AG09319 (cell line): ENCODE data around the gene CR1L.
"Not testable (repeated sequence)": the region's sequence is repeated elsewhere in the genome, so short reads cannot be mapped to it uniquely, and the experiment has no call there.

Experiments used
- DNase-seq: peaks from one replicate; pipeline ENCODE4 v3.0.0-alpha.2; 2010; ENCODE audit warnings: low read depth; ENCODE audit errors: extremely low read depth
- TF ChIP-seq, protein P1 (sequence below): IDR thresholded peaks from 2 replicates; pipeline ENCODE4 v1.5.1; 2011; ENCODE audit warnings: low read depth, mild to moderate bottlenecking, inconsistent platforms, low read length, moderate library complexity

The CR1L gene

DNA sequence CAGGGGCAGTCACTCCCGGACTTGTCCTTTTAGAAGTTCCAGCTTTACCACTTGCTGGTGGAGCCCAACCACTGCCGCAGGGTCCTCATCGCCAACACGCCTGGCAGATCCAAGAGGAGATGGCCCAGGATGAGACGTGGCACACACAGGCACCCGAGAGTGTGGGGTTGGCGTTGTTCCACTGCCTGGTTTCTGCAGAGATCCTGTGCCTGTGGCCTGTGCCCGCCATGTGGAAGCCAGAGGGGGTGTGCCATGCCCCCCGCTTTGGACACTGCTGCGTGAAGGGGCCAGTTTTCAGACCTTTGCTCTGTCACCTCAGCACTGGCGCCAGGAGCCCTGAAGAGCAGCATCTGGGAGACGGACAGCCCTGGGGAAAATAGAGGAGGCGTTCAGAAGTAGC is 117.7 kb downstream of the CR1L start:
- TF ChIP-seq, protein P1, sequence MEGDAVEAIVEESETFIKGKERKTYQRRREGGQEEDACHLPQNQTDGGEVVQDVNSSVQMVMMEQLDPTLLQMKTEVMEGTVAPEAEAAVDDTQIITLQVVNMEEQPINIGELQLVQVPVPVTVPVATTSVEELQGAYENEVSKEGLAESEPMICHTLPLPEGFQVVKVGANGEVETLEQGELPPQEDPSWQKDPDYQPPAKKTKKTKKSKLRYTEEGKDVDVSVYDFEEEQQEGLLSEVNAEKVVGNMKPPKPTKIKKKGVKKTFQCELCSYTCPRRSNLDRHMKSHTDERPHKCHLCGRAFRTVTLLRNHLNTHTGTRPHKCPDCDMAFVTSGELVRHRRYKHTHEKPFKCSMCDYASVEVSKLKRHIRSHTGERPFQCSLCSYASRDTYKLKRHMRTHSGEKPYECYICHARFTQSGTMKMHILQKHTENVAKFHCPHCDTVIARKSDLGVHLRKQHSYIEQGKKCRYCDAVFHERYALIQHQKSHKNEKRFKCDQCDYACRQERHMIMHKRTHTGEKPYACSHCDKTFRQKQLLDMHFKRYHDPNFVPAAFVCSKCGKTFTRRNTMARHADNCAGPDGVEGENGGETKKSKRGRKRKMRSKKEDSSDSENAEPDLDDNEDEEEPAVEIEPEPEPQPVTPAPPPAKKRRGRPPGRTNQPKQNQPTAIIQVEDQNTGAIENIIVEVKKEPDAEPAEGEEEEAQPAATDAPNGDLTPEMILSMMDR: no peak
- no peak for DNase-seq

DNA sequence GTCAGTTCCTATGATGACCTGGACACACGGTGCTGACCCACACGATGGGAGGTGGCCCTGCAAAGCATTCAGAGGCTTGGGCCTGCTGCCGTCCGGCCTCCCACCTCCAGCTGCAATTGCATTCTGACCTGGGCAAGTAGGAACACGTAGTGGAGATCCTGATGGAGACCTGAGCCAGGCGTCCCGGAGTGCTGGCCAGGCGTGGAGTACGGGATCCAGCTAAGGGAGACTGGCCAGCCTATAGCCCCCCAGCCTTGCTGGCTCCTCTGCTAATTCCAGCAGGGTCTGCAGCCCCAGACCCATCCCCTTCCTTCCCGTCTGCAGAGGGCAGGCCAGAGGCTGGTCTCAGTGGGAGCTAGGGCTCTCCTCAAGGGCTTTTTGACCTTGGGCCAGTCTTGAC is 118.2 kb downstream of the CR1L start:
- no peak for DNase-seq
- TF ChIP-seq, protein P1: no peak

DNA sequence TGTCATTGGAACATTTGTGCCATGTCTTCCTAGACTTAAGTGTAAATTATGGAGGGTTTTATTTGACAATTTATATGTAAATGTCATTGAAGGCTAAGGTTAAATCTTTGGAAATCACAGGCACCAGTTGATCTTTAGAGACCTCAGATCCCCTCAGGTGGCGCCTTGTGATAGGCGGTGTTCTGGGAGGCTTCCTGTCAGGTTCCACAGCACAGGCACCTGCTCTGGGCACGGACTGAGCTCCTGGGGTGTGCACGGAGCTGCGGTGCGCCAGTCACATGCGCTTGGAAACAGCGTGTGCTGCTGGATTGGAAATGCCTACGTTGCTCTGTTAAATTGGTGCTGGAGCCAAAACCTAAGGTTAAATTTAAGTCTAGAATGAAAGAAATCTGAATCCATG is 119.0 kb downstream of the CR1L start:
- DNase-seq: no peak
- TF ChIP-seq, protein P1: no peak

DNA sequence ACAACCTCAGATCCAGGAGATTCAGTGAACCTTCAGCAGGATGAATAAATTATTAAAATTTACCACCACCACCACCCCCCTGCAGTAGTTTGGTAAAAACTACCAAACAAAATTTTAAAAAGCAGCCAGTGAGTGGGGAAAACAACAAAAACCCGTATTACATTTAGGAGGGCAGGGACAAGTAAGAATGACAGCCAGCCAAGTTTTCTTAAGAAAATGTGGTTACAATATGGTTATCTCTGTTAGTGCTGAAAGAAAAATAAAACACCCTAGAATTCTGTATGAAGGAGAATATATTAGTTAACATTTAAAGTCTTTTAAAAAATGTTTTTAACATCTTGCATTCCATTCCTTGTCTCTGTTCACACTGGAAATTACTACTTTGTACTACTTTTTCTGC is 121.6 kb downstream of the CR1L start:
- no peak for DNase-seq
- TF ChIP-seq, protein P1: no peak

DNA sequence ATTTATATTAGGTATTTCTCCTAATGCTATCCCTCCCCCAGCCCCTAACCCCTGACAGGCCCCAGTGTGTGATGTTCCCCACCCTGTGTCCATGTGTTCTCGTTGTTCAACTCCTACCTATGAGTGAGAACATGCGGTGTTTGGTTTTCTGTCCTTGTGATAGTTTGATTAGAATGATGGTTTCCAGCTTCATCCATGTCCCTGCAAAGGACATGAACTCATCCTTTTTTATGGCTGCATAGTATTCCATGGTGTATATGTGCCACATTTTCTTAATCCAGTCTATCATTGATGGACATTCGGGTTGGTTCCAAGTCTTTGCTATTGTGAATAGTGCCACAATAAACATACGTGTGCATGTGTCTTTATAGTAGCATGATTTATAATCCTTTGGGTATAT is 125.6 kb downstream of the CR1L start:
- not testable (repeated sequence) for DNase-seq
